Esophagus muscularis mucosa (tissue), 4 donors: Measurements from ENCODE around the gene DNAL1.

Experiments used
- CTCF ChIP-seq, 3 experiments: fragments of 200-600 bp in 2 of 3; fragments of 450-650 bp in 1 of 3; sonication (generic) in 2 of 3; IDR thresholded peaks; one replicate each; pipeline ENCODE4 v1.5.1; 2017 to 2019; ENCODE audit warnings: antibody characterized with exemption in 3 of 3, mild to moderate bottlenecking in 2 of 3, moderate library complexity in 1 of 3
- EP300 ChIP-seq: sonication (generic); formaldehyde crosslinking; IDR thresholded peaks from one replicate; pipeline ENCODE4 v1.6.1; 2017; ENCODE audit warnings: antibody characterized with exemption
- POLR2A ChIP-seq: fragments of 450-650 bp; IDR thresholded peaks from one replicate; pipeline ENCODE4 v1.6.1; 2017; ENCODE audit warnings: antibody characterized with exemption, moderate library complexity, mild to moderate bottlenecking, low read depth
- POLR2AphosphoS5 ChIP-seq, 2 donors: sonication (generic); formaldehyde crosslinking; IDR thresholded peaks; one replicate each; pipeline ENCODE4 v1.6.1; 2017; ENCODE audit warnings: antibody characterized with exemption in 2 of 2

GRCh38 chr14:73744874-73745529 is 100.2 kb downstream of the DNAL1 start:
- TF ChIP-seq CTCF (IDR thresholded peaks at IDR 0.05) (no peak), POLR2A (no peak), POLR2AphosphoS5 (IDR thresholded peaks at IDR 0.05) (no peak), EP300 (no peak)
